ENCODE results near the gene CTTNBP2NL. TPM values are rescaled to one million over a fixed set of nuclear protein-coding genes. Genes with fewer than 3 reads are reported as not detected.
"Not testable (repeated sequence)": the region's sequence is repeated elsewhere in the genome, so short reads cannot be mapped to it uniquely, and the experiment has no call there.

CTTNBP2NL gene
- total RNA-seq, 4 donors from 2014 or later = 23.0 to 58.3 (median 31.5) TPM

- ATAC-seq (ENCODE audit: low FRiP score) = no peak
- no peak for DNase-seq (ENCODE audit: low spot score)
- TF ChIP-seq CTCF (IDR thresholded peaks at IDR 0.05) = no peak
Observed at GRCh38 chr1:112386731-112387346, 9.2 kb upstream of the CTTNBP2NL start.

DNA sequence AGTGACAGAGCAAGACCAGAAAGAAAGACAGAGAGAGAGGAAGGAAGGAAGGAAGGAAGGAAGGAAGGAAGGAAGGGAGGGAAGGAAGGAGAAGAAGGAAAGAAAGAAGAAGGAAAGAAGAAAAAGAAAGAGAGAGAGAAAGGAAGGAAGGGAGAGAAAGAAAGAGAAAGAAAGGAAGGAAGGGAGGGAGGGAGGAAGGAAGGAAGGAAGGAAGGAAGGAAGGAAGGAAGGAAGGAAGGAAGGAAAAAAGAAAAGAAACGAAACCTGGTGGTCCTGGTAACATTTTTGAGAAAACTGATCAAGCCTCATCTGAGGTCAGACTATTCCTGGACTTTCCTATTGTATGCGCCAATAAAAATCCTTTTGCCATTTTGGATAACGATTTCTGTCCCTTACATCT, 8.2 kb upstream of the CTTNBP2NL start:
- no peak for TF ChIP-seq CTCF (IDR thresholded peaks at IDR 0.05)

DNA sequence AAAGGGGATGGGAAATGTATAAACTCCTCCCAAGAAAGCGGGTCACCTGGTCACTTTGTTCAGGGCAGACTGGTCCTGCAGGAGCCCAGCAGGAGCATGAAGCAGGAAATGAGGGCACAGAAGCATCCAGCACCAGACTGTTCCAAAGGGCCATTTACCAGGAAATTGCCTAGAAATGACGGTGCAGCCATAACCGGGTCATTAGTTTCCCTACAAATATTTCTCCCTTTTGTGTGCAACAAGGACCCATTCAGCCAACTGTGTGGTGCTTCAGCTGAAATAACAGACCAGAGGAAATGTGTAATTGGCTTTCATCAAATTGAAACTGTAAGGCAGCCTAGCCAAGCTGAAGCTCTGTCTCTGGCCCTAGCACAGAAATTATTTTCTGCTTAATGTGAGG, 7.6 kb upstream of the CTTNBP2NL start:
- ATAC-seq (ENCODE audit: low FRiP score) (no peak), DNase-seq (ENCODE audit: low spot score) (no peak)

More for the DNA sequence above, 8.2 kb upstream of the CTTNBP2NL start:
- no peak for ATAC-seq (ENCODE audit: low FRiP score)
- no peak for DNase-seq (ENCODE audit: low spot score)

DNA sequence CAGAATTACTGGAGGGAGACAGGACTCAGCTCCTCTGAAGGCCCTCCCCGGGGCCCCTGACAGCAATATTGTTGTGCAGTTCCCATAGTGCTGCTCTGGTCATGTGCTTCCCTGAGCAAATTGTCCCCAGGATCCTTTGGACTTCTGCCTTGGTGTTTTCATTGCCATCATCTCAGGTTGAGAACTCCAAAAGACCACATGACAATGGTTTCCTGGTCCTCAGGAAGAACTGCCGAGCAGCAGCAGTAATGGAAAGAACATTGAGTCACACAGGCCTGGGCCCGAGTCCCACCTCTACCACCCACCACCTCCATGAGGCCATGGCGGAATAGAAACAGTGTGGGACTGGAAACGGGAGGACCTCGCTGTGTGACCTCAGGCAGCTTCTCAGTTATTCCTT, 6.3 kb upstream of the CTTNBP2NL start:
- TF ChIP-seq CTCF (IDR thresholded peaks at IDR 0.05) = no peak
- no peak for ATAC-seq (ENCODE audit: low FRiP score)
- no peak for DNase-seq (ENCODE audit: low spot score)

More for the DNA sequence above, 7.6 kb upstream of the CTTNBP2NL start:
- TF ChIP-seq CTCF (IDR thresholded peaks at IDR 0.05) = no peak

DNA sequence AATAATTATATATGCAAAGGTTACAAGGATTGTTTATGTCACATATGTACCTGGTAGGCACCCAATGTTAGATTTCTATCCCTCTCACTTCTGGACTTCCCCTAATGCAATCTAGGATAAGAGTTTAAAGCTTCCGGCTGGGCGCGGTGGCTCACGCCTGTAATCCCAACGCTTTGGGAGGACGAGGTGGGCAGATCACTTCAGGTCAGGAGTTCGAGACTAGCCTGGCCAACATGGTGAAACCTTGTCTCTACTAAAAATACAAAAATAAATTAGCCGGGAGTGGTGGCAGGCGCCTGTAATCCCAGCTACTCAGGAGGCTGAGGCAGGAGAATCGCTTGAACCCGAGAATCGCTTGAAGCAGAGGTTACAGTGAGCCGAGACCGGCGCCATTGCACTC, 5.7 kb upstream of the CTTNBP2NL start:
- DNase-seq (ENCODE audit: low spot score); ATAC-seq (ENCODE audit: low FRiP score): not testable (repeated sequence)

GRCh38 chr1:112390775-112391602, 5.0 kb upstream of the CTTNBP2NL start:
- TF ChIP-seq CTCF (IDR thresholded peaks at IDR 0.05) = peak in 2 of 3 donors; percentile 76 to 85
- ATAC-seq (ENCODE audit: low FRiP score) = peak; percentile 86

GRCh38 chr1:112391603-112391940, 4.4 kb upstream of the CTTNBP2NL start:
- no peak for TF ChIP-seq CTCF (IDR thresholded peaks at IDR 0.05)
- ATAC-seq (ENCODE audit: low FRiP score) (no peak), DNase-seq (ENCODE audit: low spot score) (no peak)

More at GRCh38 chr1:112390775-112391602, 5.0 kb upstream of the CTTNBP2NL start:
- peak; percentile 87 for DNase-seq (ENCODE audit: low spot score)
